Cardiac muscle cell (in vitro differentiated cells and primary cell): ENCODE results near the gene HNRNPC. TPM values are rescaled to one million over a fixed set of nuclear protein-coding genes. Genes with fewer than 3 reads are reported as not detected.

ENCODE experiments used
- DNase-seq, 2 donors: peaks; one replicate each; pipeline versions ENCODE4 v3.0.0 to v3.0.0-alpha.2; 2010 to 2017; ENCODE audit warnings: low read depth in 1 of 2, low spot score in 1 of 2
- H3K27ac ChIP-seq: fragments of 200-600 bp; sonication (generic); 2 replicates; pipeline ENCODE4 v1.5.1; 2016
- H3K27me3 ChIP-seq: fragments of 200-600 bp; sonication (generic); 2 replicates; pipeline ENCODE4 v1.6.0; 2016; ENCODE audit warnings: control low read depth
- H3K36me3 ChIP-seq: fragments of 200-600 bp; sonication (generic); 2 replicates; pipeline ENCODE4 v1.5.1; 2016; ENCODE audit warnings: control low read depth
- H3K4me1 ChIP-seq: fragments of 200-600 bp; sonication (generic); 2 replicates; pipeline ENCODE4 v1.8.1; 2017; ENCODE audit warnings: low read depth, mild to moderate bottlenecking, mixed run types
- H3K4me3 ChIP-seq: fragments of 200-600 bp; sonication (generic); 2 replicates; pipeline ENCODE4 v1.5.1; 2016; ENCODE audit warnings: mild to moderate bottlenecking
- H3K9me3 ChIP-seq: fragments of 200-600 bp; sonication (generic); 2 replicates; pipeline ENCODE4 v1.5.1; 2017; ENCODE audit warnings: low read depth, mild to moderate bottlenecking, control low read depth
- polyA plus RNA-seq: library from polyadenylated mRNA; unstranded; fragments of >200 nt; fragmentation: Nextera tagmentation; extraction: Ambion mirVana; gene quantifications from 2 replicates; pipeline ENCODE4 v1.2.1, GENCODE V29; 2016
- total RNA-seq: library from RNA; depleted of rRNA; stranded (reverse); fragments of >200 nt; gene quantifications from 2 replicates; pipeline ENCODE4 v1.2.3, GENCODE V29; 2016
- TF ChIP-seq, protein P1 (sequence below): IDR thresholded peaks from 2 replicates; pipeline ENCODE4 v1.5.1; 2012; ENCODE audit warnings: low read depth, mild to moderate bottlenecking, low read length

Gene HNRNPC
- total and polyA plus RNA-seq, 2 experiments from 2014 or later, result 650 to 928 TPM

DNA sequence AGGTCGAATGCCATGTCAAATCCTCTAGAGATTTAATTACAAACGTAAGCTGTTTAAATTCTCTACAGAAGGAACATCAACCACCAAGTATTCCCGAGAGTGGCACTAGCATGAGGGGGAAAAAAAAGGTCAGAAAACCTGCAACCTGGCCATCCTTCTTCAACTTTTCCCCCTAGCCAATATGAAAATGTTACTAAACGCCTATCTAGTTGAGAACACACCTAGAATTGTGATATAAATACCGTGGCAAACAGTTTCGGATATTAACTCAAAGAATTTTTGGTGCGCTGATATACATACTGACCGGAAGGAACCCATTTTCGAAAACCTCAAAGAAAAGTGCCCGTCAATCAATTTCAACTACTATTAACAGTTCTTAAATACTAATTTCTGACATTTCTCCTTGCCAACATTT, 1.8 kb downstream of the HNRNPC start:
- Histone ChIP-seq H3K27me3 (no peaks in the 10 kb centered on the region), H3K27ac (no peak overlapping the region), H3K36me3 (peaks cover 24% of the 10 kb centered on the region), H3K4me1 (peaks cover 38% of the 10 kb centered on the region), H3K4me3 (peak overlapping the region; percentile 83), H3K9me3 (no peaks in the 10 kb centered on the region)
- TF ChIP-seq, protein P1, sequence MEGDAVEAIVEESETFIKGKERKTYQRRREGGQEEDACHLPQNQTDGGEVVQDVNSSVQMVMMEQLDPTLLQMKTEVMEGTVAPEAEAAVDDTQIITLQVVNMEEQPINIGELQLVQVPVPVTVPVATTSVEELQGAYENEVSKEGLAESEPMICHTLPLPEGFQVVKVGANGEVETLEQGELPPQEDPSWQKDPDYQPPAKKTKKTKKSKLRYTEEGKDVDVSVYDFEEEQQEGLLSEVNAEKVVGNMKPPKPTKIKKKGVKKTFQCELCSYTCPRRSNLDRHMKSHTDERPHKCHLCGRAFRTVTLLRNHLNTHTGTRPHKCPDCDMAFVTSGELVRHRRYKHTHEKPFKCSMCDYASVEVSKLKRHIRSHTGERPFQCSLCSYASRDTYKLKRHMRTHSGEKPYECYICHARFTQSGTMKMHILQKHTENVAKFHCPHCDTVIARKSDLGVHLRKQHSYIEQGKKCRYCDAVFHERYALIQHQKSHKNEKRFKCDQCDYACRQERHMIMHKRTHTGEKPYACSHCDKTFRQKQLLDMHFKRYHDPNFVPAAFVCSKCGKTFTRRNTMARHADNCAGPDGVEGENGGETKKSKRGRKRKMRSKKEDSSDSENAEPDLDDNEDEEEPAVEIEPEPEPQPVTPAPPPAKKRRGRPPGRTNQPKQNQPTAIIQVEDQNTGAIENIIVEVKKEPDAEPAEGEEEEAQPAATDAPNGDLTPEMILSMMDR, result no peak
- peak in 1 of 2 donors; percentile 30 for DNase-seq

DNA sequence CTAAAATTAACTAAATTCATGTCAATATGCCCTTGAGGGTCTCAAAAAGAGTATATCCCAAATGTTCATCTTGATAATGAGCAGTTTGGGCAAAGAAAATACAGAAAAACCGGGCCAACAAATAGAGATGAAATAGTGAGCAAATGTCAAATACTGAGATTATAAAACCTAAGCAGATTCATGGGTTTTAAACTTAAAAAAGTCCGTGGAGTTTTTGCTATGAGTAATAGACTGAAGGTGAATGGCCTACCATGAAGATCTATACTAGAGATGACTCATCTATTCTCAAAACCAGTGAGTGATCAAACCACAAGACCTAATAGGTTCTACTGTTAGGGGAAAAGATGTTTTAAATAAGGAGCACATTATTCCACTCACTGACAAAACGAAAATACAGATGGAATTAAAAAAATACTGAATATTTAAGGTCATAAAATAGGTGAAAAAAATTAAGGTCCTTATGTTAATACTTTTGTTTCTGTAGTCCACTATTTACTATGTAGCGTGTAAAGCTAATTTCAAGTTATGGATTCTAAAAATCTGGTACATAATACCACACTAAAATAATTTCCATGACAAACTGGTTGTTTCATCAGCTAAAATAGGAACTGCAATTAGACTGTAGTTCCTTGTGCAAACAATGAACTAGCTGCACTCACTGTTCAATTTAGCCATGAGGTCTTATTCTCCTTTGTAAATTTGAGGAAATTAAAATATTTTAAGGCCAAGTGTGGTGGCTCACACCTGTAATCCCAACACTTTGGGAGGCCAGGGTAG, 5.0 kb downstream of the HNRNPC start:
- H3K4me1 ChIP-seq, result peaks cover 42% of the 10 kb centered on the region

DNA sequence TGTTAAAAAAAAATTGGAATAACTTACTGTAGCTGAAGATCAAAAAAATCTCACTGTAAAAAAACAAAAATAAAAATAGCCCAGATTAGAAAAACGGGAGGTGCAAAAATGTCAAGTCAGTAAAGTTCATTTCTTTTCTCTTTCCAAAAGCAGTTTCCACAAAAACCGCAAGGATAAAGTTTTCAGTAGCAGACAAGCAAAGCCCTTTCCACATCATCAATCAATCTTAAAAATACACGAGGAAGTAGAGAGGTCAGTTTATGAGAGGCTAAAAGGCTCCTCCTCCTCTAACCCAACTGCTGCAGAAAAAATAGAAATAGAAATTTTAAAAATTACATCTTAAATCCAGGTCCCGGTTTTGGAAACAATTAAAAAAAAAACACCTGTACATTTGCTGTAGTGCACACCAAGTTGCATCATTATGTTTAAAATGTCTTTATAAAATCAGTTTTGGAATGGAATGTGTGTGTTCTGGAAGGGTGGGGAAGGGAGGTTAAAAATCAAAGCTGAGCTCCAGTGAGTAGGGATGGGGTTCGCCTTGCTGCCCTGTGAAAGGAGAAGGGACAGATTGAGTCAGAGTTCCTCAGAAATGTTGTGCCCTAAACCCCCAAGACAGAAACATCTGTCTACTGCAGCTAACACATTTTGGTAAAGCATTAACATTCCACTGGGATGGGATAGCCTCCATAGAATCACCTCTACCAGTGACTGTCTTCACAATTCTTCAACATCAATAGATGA, 5.8 kb downstream of the HNRNPC start:
- Histone ChIP-seq H3K4me1 (peaks cover 45% of the 10 kb centered on the region), H3K27ac (no peak overlapping the region), H3K27me3 (no peaks in the 10 kb centered on the region), H3K9me3 (no peaks in the 10 kb centered on the region), H3K4me3 (no peak overlapping the region), H3K36me3 (peaks cover 46% of the 10 kb centered on the region)
- TF ChIP-seq, protein P1, result no peak
- no peak for DNase-seq

More for the DNA sequence above, 5.0 kb downstream of the HNRNPC start:
- no peak overlapping the region for H3K4me3 ChIP-seq
- no peaks in the 10 kb centered on the region for H3K9me3 ChIP-seq
- H3K27me3 ChIP-seq, result no peaks in the 10 kb centered on the region
- H3K36me3 ChIP-seq, result peaks cover 42% of the 10 kb centered on the region
- no peak overlapping the region for H3K27ac ChIP-seq
- DNase-seq, result peak in 1 of 2 donors; percentile 54
- TF ChIP-seq, protein P1, result no peak

DNA sequence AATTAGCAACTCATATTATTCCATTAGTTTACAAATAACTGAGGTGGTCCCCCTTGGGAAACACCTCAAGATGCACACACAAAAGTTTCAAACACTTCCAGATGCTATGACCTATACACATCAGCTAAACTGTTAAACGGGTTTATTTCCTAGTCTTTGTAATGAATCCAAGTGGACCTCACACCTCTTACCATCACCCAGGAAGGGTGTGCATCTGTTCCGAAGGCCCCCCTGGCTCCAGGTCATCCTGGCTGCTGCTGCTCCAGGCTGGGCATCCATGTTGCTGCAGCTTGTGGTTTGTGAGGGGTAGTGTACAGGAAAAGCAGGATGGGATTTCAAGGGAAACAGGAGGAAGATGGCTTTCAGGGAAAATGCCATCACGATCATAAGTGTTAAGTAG, 6.8 kb downstream of the HNRNPC start:
- H3K27ac ChIP-seq, result no peak overlapping the region
- H3K4me3 ChIP-seq, result no peak overlapping the region
- H3K27me3 ChIP-seq, result no peaks in the 10 kb centered on the region

DNA sequence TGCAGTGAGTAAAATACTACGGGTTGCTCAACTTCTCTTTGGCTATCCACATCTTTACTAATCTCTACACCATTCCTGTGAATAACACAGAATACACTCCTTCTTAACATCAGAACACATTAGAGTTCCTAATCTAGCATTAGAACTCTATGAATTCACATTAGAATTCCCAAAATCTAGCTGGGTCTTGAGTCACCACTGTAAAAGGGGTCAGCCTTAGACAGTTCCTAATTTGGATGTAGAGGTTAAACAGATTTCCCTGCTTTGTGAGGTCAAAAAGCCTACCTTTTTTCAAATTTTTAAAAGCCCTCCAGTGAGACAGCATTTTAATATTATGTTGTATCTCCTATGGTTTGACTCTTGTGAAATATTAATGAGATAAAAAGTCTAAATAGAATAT, 7.4 kb downstream of the HNRNPC start:
- TF ChIP-seq, protein P1, result no peak
- Histone ChIP-seq H3K4me1 (peaks cover 52% of the 10 kb centered on the region), H3K9me3 (no peaks in the 10 kb centered on the region), H3K27me3 (no peaks in the 10 kb centered on the region), H3K4me3 (no peak overlapping the region), H3K36me3 (peaks cover 47% of the 10 kb centered on the region), H3K27ac (no peak overlapping the region)
- DNase-seq, result no peak

More for the DNA sequence above, 6.8 kb downstream of the HNRNPC start:
- peaks cover 49% of the 10 kb centered on the region for H3K4me1 ChIP-seq
- TF ChIP-seq, protein P1, result no peak
- H3K9me3 ChIP-seq, result no peaks in the 10 kb centered on the region
- no peak for DNase-seq
- H3K36me3 ChIP-seq, result peaks cover 46% of the 10 kb centered on the region
